ENCODE results near the gene PAXIP1.

Gene PAXIP1

DNA sequence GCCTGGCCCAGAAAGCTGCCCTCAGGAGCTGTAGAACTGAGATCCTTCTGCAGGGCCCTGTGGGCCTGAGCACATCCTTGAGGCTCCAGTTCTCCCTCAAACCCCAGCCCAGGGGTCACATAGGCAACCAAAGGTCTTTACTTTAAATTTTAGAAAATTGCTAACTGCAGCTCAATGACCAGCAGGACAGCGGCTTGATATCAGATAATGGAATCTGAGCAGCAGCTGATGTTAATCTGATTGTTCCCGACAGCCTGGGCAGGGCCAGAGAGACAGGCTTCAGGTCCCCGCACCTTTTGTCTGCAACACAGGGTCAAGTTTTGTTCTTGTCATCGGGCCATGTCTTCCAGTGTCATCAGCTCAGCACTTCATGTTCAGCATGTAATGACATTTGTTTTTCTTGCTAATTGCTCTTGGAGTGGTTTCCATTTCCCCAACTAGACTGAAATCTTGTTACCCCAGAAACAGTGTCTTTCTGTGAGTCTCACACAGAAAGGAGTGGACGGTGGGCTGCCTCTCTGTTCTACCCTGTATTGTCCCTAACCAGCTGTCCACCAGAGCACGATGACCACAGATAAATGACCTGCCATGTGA lies 91.0 kb downstream of the PAXIP1 start:
- DNase-seq = no peak

DNA sequence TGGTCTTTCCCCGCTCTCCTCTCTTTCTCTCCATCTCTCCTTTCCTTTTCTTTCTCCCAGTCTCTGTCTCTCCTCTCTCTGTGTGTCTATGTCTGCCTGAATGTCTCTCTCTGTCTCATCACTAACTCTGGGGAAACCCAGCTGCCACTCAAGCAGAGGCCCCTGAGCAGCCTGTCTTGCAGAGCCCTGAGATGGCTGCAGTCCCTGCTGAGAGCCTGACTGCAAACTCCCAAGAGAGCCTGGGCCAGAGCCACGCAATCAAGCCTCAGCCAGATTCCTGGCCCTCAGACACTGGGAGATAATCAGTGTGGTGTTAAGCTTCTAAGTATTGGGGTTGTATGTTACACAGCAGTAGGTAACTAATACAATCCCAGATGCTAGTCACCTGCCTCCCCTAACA lies 91.5 kb downstream of the PAXIP1 start:
- DNase-seq = no peak

DNA sequence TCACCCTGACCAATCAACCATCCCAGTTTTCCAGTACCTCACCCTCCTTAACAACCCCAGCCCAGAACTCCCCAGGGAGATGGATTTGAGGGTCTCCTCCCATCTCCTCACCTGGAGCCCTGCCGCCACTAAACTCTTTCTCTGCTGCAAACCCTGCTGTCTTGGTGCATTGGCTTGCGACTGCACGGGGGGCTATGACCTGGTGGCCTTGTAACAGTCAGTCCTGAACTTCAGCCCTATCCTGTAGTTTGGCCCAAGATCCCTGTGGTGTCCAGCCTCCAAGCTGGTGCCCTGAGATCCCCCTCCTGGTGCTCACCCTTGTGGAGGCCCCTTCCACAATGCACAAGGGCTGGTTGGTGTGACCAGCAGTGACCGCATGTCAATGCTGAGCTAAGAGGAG lies 91.9 kb downstream of the PAXIP1 start:
- DNase-seq = no peak

DNA sequence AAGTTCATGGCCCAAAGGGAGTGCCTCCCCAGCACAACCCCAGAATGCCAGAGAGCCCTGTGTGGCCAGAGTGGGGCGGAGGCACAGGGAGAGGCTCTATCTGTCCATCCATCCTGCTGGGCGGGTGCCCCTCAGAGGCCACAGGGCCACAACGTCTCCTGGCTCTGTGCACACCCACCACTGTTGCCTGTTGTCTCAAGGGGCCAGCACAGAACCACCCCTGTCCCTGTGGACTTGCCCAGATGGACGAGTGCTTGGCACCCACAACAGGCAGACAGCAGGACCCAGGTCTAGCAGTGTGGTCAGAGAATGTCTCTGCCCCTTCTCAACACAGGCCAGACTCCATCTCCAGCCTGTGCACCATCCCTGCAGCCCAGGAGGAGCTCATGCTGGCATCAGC lies 92.8 kb downstream of the PAXIP1 start:
- no peak for DNase-seq

DNA sequence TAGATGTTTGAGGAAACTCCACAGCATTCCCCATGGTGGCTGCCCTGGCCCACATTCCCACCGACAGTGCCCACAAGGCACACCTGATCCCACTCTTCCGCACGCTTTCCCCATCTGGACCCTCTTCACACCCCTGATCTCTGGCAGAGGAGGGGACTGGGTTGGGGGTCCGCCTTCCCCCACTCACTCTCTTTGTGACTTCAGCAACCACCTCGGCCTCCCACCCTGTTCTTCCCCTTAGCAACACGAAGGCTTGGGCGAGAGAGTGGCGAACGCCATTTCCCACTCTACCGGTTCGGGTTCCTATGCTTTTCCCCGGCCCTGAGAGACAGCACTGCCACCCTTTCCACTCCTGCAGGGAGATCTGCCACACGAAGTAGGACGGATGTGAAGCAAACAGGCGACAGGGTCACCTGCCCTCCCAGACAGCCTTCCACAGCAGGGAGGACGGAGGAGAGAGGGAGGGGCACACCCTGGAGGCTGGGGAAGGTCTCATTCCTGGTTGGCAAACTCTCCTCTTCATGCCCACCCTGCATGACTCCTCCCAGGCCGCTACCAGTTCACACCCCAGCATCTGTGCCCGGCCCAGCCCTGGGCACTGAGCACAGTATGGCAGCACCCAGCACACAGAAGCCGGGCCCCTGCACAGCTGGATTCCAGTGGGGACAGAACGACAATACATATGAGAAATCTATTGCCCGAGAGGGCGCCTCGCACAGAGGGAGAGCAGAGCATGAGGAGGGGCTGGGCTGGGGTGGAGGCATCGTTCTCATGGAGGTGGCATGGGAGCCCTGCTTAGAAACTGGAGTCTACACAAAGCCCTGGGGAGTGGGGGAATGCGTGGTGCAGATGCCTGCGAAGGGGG lies 93.5 kb downstream of the PAXIP1 start:
- no peak for DNase-seq

- no peak for DNase-seq
Measured at GRCh38 chr7:154907651-154908620, 95.0 kb downstream of the PAXIP1 start.

GRCh38 chr7:154906736-154907355 lies 96.1 kb downstream of the PAXIP1 start:
- no peak for DNase-seq

DNA sequence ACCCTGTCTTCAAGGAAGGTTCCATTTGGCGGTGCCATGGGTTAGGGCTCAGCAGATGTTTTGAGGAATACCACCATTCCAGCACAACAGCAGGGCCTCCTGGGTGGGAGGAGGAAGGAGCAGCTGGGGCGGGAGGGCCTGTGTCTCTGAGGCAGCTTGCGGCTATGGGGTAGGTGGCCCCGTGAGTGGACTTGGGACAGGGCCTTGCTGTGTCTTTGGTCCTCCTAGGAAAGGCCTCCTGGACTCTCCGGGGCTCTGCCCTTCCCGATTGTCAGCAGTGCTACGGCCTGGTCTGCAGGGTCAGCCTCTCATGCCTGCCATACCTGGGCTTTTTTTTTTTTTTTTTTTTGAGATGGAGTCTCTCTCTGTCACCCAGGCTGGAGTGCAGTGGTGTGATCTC lies 96.7 kb downstream of the PAXIP1 start:
- no peak for DNase-seq

DNA sequence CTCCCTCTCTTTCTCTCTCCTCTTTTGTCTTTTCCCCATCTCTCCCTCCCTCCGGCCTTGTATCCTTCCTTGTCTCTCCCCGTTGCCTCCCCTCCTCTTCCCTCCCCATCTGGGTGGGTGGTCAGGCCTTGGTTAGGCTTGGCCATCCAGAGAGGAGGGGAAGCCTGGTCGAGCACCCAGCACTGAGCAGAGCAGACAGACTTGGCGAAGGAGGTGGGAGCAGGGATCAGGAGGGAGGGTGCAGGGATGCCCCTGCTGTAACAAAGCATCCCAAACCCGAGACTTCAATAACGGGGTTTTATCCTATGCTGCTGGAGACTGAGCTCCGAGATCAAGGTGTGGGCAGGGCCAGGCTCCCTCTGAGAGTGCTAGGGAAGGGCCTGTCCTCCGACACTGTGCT lies 97.3 kb downstream of the PAXIP1 start:
- no peak for DNase-seq

- no peak for DNase-seq
Measured at GRCh38 chr7:154905146-154905545, 97.8 kb downstream of the PAXIP1 start.

- DNase-seq = no peak
Measured at GRCh38 chr7:154903083-154903731, 99.7 kb downstream of the PAXIP1 start.

DNA sequence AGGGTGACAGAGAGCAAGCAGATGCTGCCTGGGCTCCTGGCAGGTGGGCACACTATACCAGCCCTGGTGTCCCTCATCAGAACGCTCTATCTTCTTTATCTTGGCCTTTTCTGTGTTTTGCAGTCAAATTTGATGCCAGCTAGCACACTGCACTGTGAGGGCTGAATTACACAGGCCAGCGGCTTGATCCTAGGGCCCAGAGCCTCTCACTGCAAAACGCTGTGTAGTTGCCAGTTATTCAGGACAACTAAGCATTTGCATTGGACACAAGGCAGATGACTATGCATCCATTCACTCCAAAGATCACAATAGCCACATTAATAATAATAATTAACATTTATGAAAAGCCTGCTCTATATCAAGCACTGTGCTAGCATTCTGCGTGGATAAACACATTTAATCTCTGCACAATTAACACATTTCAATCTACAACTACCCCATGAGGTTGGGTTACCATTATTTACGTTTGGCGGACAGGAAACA lies 100.3 kb downstream of the PAXIP1 start:
- DNase-seq = no peak

DNA sequence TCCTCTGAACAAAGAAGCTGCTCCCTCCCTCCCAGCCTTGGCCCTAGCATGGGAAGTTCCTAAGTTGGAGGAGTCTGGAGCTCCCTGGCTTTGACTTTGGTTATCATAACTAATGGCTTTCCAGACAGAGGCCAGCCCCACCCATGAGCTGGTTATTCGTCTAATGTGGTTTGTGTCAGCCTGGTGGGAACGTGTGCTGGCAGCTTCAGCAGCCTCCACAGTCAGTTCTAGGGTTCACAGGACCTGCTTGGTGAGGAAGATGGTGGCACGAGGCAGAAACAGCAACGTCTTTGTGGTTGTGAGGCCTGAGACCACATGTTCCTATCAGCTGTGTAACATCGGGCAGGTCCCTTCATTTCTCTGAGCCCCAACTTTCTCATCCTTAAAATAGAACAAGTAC lies 103.1 kb downstream of the PAXIP1 start:
- no peak for DNase-seq

- DNase-seq = no peak
Measured at GRCh38 chr7:154898973-154899855, 103.7 kb downstream of the PAXIP1 start.

GRCh38 chr7:154896076-154896475 lies 106.8 kb downstream of the PAXIP1 start:
- DNase-seq = no peak

All from activated CD4-positive, alpha-beta T cell treated with anti-CD3 and anti-CD28 coated beads, Interleukin-10, Interleukin-2, amounts not matched to agents 100 ng/mL and 50 ng/mL, durations not matched to agents 16 hours and 8 hours (primary cell).